Liver (tissue), 3 donors: ENCODE results near the gene ETS1.

Source experiments
- ATF3 ChIP-seq: IDR thresholded peaks from 2 replicates; pipeline ENCODE4 v1.6.1; 2016; ENCODE audit warnings: antibody characterized with exemption
- CTCF ChIP-seq: fragments of 150-350 bp; IDR thresholded peaks from 2 replicates; pipeline ENCODE4 v1.5.1; 2017; ENCODE audit warnings: improper control_type of control experiment, low read depth, low read length; ENCODE audit not compliant: missing input control
- FOXA1 ChIP-seq: IDR thresholded peaks from 2 replicates; pipeline ENCODE4 v1.6.1; 2016; ENCODE audit warnings: antibody characterized with exemption
- GABPA ChIP-seq, 2 donors: IDR thresholded peaks in 1 of 2; conservative IDR thresholded peaks in 1 of 2; 2 replicates each; pipeline ENCODE4 v1.6.1; 2016; ENCODE audit warnings: antibody characterized with exemption in 2 of 2, mild to moderate bottlenecking in 1 of 2, moderate library complexity in 1 of 2
- HNF4G ChIP-seq: IDR thresholded peaks from 2 replicates; pipeline ENCODE4 v1.6.1; 2016; ENCODE audit warnings: antibody characterized with exemption
- JUND ChIP-seq, 2 donors: IDR thresholded peaks; 2 replicates each; pipeline ENCODE4 v1.6.1; 2016; ENCODE audit warnings: antibody characterized with exemption in 2 of 2
- MAX ChIP-seq: IDR thresholded peaks from 2 replicates; pipeline ENCODE4 v1.6.1; 2016; ENCODE audit warnings: antibody characterized with exemption
- NR2F2 ChIP-seq: IDR thresholded peaks from 2 replicates; pipeline ENCODE4 v1.6.1; 2016; ENCODE audit warnings: antibody characterized with exemption
- RAD21 ChIP-seq, 2 donors: IDR thresholded peaks; 2 replicates each; pipeline ENCODE4 v1.6.1; 2016; ENCODE audit warnings: antibody characterized with exemption in 2 of 2, mild to moderate bottlenecking in 2 of 2
- REST ChIP-seq: IDR thresholded peaks from 2 replicates; pipeline ENCODE4 v1.6.1; 2016; ENCODE audit warnings: antibody characterized with exemption, mild to moderate bottlenecking
- TAF1 ChIP-seq: conservative IDR thresholded peaks from 2 replicates; pipeline ENCODE4 v1.6.1; 2016; ENCODE audit warnings: antibody characterized with exemption, mild to moderate bottlenecking
- ZBTB33 ChIP-seq: IDR thresholded peaks from 2 replicates; pipeline ENCODE4 v1.6.1; 2016; ENCODE audit warnings: antibody characterized with exemption
- donor health status: healthy.
- donor health status: healthy.

GRCh38 chr11:128434818-128435217 is 152.5 kb downstream of the ETS1 start:
- TF ChIP-seq CTCF: no peak
- TF ChIP-seq TAF1: no peak
- TF ChIP-seq ATF3: no peak
- TF ChIP-seq FOXA1: no peak
- no peak for TF ChIP-seq NR2F2
- no peak for TF ChIP-seq GABPA (IDR thresholded peaks at IDR 0.05 in 1 of 2, conservative IDR thresholded peaks at IDR 0.05 in 1 of 2)
- TF ChIP-seq REST: no peak
- TF ChIP-seq JUND (IDR thresholded peaks at IDR 0.05): no peak
- TF ChIP-seq RAD21 (IDR thresholded peaks at IDR 0.05): no peak
- TF ChIP-seq ZBTB33: no peak
- TF ChIP-seq MAX: no peak
- no peak for TF ChIP-seq HNF4G
